SK-N-SH treated with all-trans-retinoic acid at 6 μM for 48 hours (cell line): ENCODE results near the gene NIPBL.

Source experiments
- ARNTL ChIP-seq: fragments of 450-650 bp; formaldehyde crosslinking; IDR thresholded peaks from 2 replicates; pipeline ENCODE4 v1.5.0; 2020; ENCODE audit warnings: low read depth, mild to moderate bottlenecking, moderate library complexity, borderline replicate concordance
- PATZ1 ChIP-seq: fragments of 250-450 bp; sonication (Bioruptor Pico); IDR thresholded peaks from 2 replicates; pipeline ENCODE4 v1.8.0; 2020; ENCODE audit warnings: mild to moderate bottlenecking, moderate library complexity, borderline replicate concordance
- SNAI2 ChIP-seq: fragments of 250-450 bp; sonication (Bioruptor Pico); IDR thresholded peaks from 2 replicates; pipeline ENCODE4 v1.5.0; 2020; ENCODE audit warnings: mild to moderate bottlenecking, moderate library complexity
- ZFP30 ChIP-seq: fragments of 450-650 bp; formaldehyde crosslinking; IDR thresholded peaks from 2 replicates; pipeline ENCODE4 v1.5.0; 2022; ENCODE audit warnings: mild to moderate bottlenecking, moderate library complexity
- ZNF70 ChIP-seq: fragments of 450-650 bp; formaldehyde crosslinking; IDR thresholded peaks from 2 replicates; pipeline ENCODE4 v1.5.0; 2020; ENCODE audit warnings: mild to moderate bottlenecking, moderate library complexity

- TF ChIP-seq PATZ1 (no peak), ARNTL (CRISPR knock-in tag) (no peak), SNAI2 (CRISPR knock-in tag) (no peak), ZFP30 (CRISPR knock-in tag) (no peak), ZNF70 (CRISPR knock-in tag) (no peak)
Observed at GRCh38 chr5:37086466-37087173, 210.1 kb downstream of the NIPBL start.
